Panc1 (cell line): ENCODE data around the gene BDH1. TPM values are rescaled to one million over a fixed set of nuclear protein-coding genes. Genes with fewer than 3 reads are reported as not detected.

Experiments used
- ATAC-seq: fragments of 200-7000 bp; cut with Tn5 transposase; 2 replicates; pipeline ENCODE4 v1.9.1; 2020; ENCODE audit warnings: mild to moderate bottlenecking, moderate library complexity
- BruUV-seq: library from RNA; stranded (reverse); fragments of 400-500 nt; replicated peaks from 2 replicates; lab custom pipeline; 2021; lab: Mats Ljungman, UMichigan
- CTCF ChIA-PET: fragments of 300-600 bp; sonication (Branson Sonifier 250); formaldehyde crosslinking; loops from one replicate; lab custom pipeline; 2022; ENCODE audit warnings: antibody characterized with exemption; lab: Charles Lee
- POLR2A ChIA-PET: fragments of 300-600 bp; sonication (Branson Sonifier 250); formaldehyde crosslinking; loops from one replicate; lab custom pipeline; 2022; ENCODE audit warnings: antibody characterized with exemption; lab: Charles Lee
- DNase-seq: peaks from one replicate; pipeline ENCODE4 v3.0.0-alpha.2; 2010; ENCODE audit warnings: low read depth, low spot score
- H3K27ac ChIP-seq: 2 replicates; pipeline ENCODE4 v1.5.1; 2011; ENCODE audit warnings: mild to moderate bottlenecking, low read length, inconsistent platforms
- H3K27me3 ChIP-seq: fragments of 200-500 bp; sonication (Bioruptor generic); 2 replicates; pipeline ENCODE4 v1.6.0; 2014; ENCODE audit warnings: low read length, inconsistent platforms; ENCODE audit not compliant: control insufficient read depth, insufficient read depth
- H3K36me3 ChIP-seq: fragments of 200-500 bp; sonication (Bioruptor generic); 2 replicates; pipeline ENCODE4 v1.5.1; 2014; ENCODE audit warnings: inconsistent platforms, mild to moderate bottlenecking, low read length, moderate library complexity; ENCODE audit not compliant: control insufficient read depth, insufficient read depth
- H3K4me1 ChIP-seq: 2 replicates; pipeline ENCODE4 v1.5.1; 2011; ENCODE audit warnings: inconsistent platforms, mild to moderate bottlenecking, low read length, moderate library complexity; ENCODE audit not compliant: control insufficient read depth, insufficient read depth
- H3K4me3 ChIP-seq, 2 experiments: 2 replicates each; pipeline ENCODE4 v1.5.1; 2011 to 2012; ENCODE audit warnings: low read depth in 2 of 2, low read length in 2 of 2, mild to moderate bottlenecking in 2 of 2, inconsistent platforms in 1 of 2, moderate library complexity in 1 of 2
- H3K9me3 ChIP-seq: fragments of 200-500 bp; sonication (Bioruptor generic); 2 replicates; pipeline ENCODE4 v1.5.1; 2014; ENCODE audit warnings: low read depth, mild to moderate bottlenecking, inconsistent platforms, low read length, moderate library complexity; ENCODE audit not compliant: control insufficient read depth, insufficient read depth
- POLR2AphosphoS5 ChIP-seq: IDR thresholded peaks from 2 replicates; pipeline ENCODE4 v1.6.1; 2012; ENCODE audit warnings: mild to moderate bottlenecking, low read depth, low read length, moderate library complexity
- SIN3A ChIP-seq: IDR thresholded peaks from 2 replicates; pipeline ENCODE4 v1.6.1; 2012; ENCODE audit warnings: low read depth, mild to moderate bottlenecking, low read length, moderate library complexity, borderline replicate concordance; ENCODE audit not compliant: insufficient read depth
- TCF7L2 ChIP-seq: IDR thresholded peaks from 2 replicates; pipeline ENCODE4 v1.6.1; 2011; ENCODE audit warnings: mild to moderate bottlenecking, low read depth, low read length, inconsistent platforms
- in situ Hi-C: cut with HindIII; loops from 2 replicates; pipeline ENCODE4 v1.10.0; 2016; ENCODE audit warnings: low sequenced_read_pairs, low pct_unique_long_range_greater_than_20kb
- intact Hi-C: fragments of 100-400 bp; cut with micrococcal nuclease; formaldehyde crosslinking; loops from one replicate; pipeline ENCODE4 v1.10.0; 2022; ENCODE audit not compliant: unreplicated experiment
- total RNA-seq: library from RNA; stranded (reverse); gene quantifications from one replicate; pipeline ENCODE4 v1.2.1, GENCODE V29; 2021; ENCODE audit not compliant: unreplicated experiment
- TF ChIP-seq, protein P1 (sequence below): fragments of 450-650 bp; IDR thresholded peaks from 2 replicates; pipeline ENCODE4 v1.5.1; 2017; ENCODE audit warnings: mild to moderate bottlenecking
- TF ChIP-seq, protein P2 (sequence below), 2 experiments: IDR thresholded peaks; 2 replicates each; pipeline ENCODE4 v1.6.1; 2011 to 2012; ENCODE audit warnings: low read depth in 2 of 2, control low read depth in 1 of 2, low read length in 1 of 2, mild to moderate bottlenecking in 1 of 2, moderate library complexity in 1 of 2; ENCODE audit not compliant: insufficient read depth in 1 of 2

Gene BDH1
- total RNA-seq, 1 experiment from 2014 or later: 4.8 TPM

DNA sequence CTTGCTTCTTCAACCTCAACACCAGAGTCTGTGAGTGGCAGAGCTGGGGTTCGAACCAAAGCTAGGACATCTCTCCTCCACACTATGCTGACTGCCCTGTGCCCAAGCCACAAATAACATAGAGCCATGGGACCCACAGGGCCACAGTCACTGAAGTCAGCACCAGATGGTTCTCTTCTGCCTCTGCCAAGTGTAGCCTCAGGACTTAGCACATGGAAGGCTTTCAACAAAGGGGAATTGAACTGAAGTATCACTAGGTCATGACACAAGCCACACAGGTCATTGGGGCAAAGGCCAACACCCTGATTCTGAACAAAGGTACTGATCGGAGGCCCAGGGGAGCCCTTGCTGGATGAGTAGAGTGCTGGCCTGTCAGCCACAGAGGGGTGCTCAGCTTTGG lies 83.6 kb downstream of the BDH1 start:
- no peak overlapping the region for H3K4me3 ChIP-seq
- H3K27ac ChIP-seq: no peak overlapping the region
- H3K4me1 ChIP-seq: peaks cover 8% of the 10 kb centered on the region
- BruUV-seq: no TSS peak
- TF ChIP-seq POLR2AphosphoS5: no peak
- TF ChIP-seq SIN3A: no peak
- no peak for TF ChIP-seq TCF7L2
- TF ChIP-seq, protein P1, sequence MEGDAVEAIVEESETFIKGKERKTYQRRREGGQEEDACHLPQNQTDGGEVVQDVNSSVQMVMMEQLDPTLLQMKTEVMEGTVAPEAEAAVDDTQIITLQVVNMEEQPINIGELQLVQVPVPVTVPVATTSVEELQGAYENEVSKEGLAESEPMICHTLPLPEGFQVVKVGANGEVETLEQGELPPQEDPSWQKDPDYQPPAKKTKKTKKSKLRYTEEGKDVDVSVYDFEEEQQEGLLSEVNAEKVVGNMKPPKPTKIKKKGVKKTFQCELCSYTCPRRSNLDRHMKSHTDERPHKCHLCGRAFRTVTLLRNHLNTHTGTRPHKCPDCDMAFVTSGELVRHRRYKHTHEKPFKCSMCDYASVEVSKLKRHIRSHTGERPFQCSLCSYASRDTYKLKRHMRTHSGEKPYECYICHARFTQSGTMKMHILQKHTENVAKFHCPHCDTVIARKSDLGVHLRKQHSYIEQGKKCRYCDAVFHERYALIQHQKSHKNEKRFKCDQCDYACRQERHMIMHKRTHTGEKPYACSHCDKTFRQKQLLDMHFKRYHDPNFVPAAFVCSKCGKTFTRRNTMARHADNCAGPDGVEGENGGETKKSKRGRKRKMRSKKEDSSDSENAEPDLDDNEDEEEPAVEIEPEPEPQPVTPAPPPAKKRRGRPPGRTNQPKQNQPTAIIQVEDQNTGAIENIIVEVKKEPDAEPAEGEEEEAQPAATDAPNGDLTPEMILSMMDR: no peak
- TF ChIP-seq, protein P2, sequence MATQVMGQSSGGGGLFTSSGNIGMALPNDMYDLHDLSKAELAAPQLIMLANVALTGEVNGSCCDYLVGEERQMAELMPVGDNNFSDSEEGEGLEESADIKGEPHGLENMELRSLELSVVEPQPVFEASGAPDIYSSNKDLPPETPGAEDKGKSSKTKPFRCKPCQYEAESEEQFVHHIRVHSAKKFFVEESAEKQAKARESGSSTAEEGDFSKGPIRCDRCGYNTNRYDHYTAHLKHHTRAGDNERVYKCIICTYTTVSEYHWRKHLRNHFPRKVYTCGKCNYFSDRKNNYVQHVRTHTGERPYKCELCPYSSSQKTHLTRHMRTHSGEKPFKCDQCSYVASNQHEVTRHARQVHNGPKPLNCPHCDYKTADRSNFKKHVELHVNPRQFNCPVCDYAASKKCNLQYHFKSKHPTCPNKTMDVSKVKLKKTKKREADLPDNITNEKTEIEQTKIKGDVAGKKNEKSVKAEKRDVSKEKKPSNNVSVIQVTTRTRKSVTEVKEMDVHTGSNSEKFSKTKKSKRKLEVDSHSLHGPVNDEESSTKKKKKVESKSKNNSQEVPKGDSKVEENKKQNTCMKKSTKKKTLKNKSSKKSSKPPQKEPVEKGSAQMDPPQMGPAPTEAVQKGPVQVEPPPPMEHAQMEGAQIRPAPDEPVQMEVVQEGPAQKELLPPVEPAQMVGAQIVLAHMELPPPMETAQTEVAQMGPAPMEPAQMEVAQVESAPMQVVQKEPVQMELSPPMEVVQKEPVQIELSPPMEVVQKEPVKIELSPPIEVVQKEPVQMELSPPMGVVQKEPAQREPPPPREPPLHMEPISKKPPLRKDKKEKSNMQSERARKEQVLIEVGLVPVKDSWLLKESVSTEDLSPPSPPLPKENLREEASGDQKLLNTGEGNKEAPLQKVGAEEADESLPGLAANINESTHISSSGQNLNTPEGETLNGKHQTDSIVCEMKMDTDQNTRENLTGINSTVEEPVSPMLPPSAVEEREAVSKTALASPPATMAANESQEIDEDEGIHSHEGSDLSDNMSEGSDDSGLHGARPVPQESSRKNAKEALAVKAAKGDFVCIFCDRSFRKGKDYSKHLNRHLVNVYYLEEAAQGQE (IDR thresholded peaks at IDR 0.05; ENCODE audit: insufficient read depth in 1 of 2, low read depth in 2 of 2, low read length in 1 of 2): no peak
- no peaks in the 10 kb centered on the region for H3K27me3 ChIP-seq
- POLR2A ChIA-PET: interaction anchor here (0.7 kb wide), 1 partner anchor 10 kb away, joined by 3 read pairs; no protein-coding TSS in a partner anchor
- in situ Hi-C loops: no loop called here
- DNase-seq: no peak
- H3K36me3 ChIP-seq: no peaks in the 10 kb centered on the region
- intact Hi-C loops: no loop called here
- ATAC-seq: no peak
- CTCF ChIA-PET: no interaction called here
- no peaks in the 10 kb centered on the region for H3K9me3 ChIP-seq

DNA sequence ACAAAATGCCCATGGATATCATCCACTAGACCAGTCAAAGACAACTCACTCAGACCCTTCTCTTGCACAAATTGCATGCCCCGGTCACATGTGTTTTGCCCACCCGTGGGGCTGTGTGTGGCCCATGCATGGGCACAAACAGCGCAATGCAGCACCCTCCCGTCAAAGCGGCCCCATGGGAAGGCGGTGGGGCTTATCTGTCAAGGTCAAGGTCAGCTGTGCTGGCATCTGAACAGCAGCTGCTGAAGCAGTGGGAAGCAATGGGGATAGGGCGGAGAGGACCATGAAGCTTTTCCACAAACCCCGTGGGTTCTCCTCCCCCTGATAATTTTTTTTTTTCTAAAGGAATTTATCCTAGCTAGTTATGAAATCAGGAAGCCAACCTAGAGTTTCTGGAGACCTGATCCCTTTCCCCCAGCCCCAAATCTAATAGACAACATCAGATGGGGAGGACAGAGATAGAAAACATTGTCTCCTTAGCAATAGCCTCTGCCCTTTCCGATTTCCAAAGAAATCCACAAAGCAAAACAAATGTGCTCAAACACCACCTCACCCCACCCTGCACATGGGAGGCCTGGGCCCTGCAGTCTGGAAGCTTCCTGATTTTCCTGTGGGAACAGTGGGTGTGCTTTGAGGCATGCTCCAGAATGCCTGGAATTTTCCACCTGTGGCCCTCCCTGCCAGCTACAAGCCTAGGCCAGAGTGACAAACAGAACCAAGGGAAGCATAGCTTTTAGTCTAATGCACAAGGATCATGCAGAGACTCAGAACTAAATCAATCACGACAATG lies 84.4 kb downstream of the BDH1 start:
- H3K27ac ChIP-seq: no peak overlapping the region
- POLR2A ChIA-PET: interaction anchor here (0.6 kb wide), 1 partner anchor 485 kb away, joined by 8 read pairs; no protein-coding TSS in a partner anchor
- ATAC-seq (no peak), DNase-seq (no peak)
- H3K27me3 ChIP-seq: no peaks in the 10 kb centered on the region
- intact Hi-C loops: no loop called here
- no peaks in the 10 kb centered on the region for H3K9me3 ChIP-seq
- CTCF ChIA-PET: no interaction called here
- peaks cover 16% of the 10 kb centered on the region for H3K4me1 ChIP-seq
- BruUV-seq: no TSS peak
- TF ChIP-seq POLR2AphosphoS5 (no peak), SIN3A (no peak), TCF7L2 (no peak)
- TF ChIP-seq, protein P1: no peak
- TF ChIP-seq, protein P2 (IDR thresholded peaks at IDR 0.05; ENCODE audit: insufficient read depth in 1 of 2, low read depth in 2 of 2, low read length in 1 of 2): no peak
- no peaks in the 10 kb centered on the region for H3K36me3 ChIP-seq
- no peak overlapping the region for H3K4me3 ChIP-seq
- in situ Hi-C loops: no loop called here
